Thyroid gland (tissue), 4 donors: ENCODE results near the gene AFAP1L2.

Source experiments
- POLR2A ChIP-seq, 2 donors: fragments of 450-650 bp; IDR thresholded peaks; one replicate each; pipeline ENCODE4 v1.6.1; 2017; ENCODE audit warnings: antibody characterized with exemption in 2 of 2, mild to moderate bottlenecking in 2 of 2, moderate library complexity in 1 of 2
- TF ChIP-seq, protein P1 (sequence below), 6 experiments: fragments of 200-600 bp in 3 of 6; fragments of 450-650 bp in 3 of 6; sonication (generic) in 3 of 6; IDR thresholded peaks; one replicate each; pipeline ENCODE4 v1.5.1; 2016 to 2019; ENCODE audit warnings: antibody characterized with exemption in 6 of 6, mild to moderate bottlenecking in 2 of 6, inconsistent platforms in 1 of 6, moderate library complexity in 1 of 6

DNA sequence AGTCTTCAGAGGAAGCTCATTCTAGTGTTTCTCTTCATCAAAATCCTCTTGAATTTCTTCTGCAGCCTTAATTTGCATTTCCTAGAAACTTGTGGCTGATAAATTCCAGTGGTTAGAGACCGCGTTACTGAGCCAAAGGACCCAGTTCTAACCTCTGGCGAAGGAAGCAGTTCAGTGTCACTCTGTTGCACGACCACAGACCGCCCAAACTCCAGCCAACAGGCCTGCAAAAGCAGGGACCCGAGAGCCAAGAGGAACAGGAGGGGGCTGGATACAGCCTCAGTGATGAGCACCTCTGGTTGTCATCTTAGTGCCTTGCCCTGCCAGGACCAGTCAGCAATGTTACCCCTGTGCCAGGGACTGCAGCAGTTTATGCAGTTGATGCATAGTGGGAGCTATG lies 70.0 kb downstream of the AFAP1L2 start:
- TF ChIP-seq, protein P1, sequence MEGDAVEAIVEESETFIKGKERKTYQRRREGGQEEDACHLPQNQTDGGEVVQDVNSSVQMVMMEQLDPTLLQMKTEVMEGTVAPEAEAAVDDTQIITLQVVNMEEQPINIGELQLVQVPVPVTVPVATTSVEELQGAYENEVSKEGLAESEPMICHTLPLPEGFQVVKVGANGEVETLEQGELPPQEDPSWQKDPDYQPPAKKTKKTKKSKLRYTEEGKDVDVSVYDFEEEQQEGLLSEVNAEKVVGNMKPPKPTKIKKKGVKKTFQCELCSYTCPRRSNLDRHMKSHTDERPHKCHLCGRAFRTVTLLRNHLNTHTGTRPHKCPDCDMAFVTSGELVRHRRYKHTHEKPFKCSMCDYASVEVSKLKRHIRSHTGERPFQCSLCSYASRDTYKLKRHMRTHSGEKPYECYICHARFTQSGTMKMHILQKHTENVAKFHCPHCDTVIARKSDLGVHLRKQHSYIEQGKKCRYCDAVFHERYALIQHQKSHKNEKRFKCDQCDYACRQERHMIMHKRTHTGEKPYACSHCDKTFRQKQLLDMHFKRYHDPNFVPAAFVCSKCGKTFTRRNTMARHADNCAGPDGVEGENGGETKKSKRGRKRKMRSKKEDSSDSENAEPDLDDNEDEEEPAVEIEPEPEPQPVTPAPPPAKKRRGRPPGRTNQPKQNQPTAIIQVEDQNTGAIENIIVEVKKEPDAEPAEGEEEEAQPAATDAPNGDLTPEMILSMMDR (IDR thresholded peaks at IDR 0.05), result no peak
- no peak for TF ChIP-seq POLR2A (IDR thresholded peaks at IDR 0.05)
